NCI-H526 treated with DMSO at 0.1 percent for 48 hours (cell line): ENCODE results near the gene GSTK1.

Source experiments
- DNase-seq: peaks from one replicate; lab custom pipeline; 2025; lab: John Stamatoyannopoulos, UW

The GSTK1 gene

GRCh38 chr7:143299346-143299745 is 36.1 kb downstream of the GSTK1 start:
- DNase-seq: no peak

GRCh38 chr7:143299840-143300239 is 36.6 kb downstream of the GSTK1 start:
- DNase-seq: no peak

- no peak for DNase-seq
These were observed 38.0 kb downstream of the GSTK1 start for GRCh38 chr7:143300959-143301935.

GRCh38 chr7:143303733-143304132 is 40.5 kb downstream of the GSTK1 start:
- DNase-seq: no peak

GRCh38 chr7:143304938-143305337 is 41.7 kb downstream of the GSTK1 start:
- no peak for DNase-seq

GRCh38 chr7:143305423-143306070 is 42.3 kb downstream of the GSTK1 start:
- peak; percentile 34 for DNase-seq

- no peak for DNase-seq
These were observed 45.4 kb downstream of the GSTK1 start for GRCh38 chr7:143308632-143309031.

GRCh38 chr7:143314127-143314526 is 50.9 kb downstream of the GSTK1 start:
- no peak for DNase-seq

GRCh38 chr7:143315776-143316175 is 52.5 kb downstream of the GSTK1 start, which contains the start of gene CLCN1:
TSS of gene CLCN1 (plus strand) at chr7:143316111. CDS start at chr7:143316213, 102 bp downstream.
- DNase-seq: no peak

GRCh38 chr7:143316492-143316891 is 53.3 kb downstream of the GSTK1 start:
- no peak for DNase-seq

- no peak for DNase-seq
These were observed 55.4 kb downstream of the GSTK1 start for GRCh38 chr7:143318661-143319060.
